Immature natural killer cell (primary cell): ENCODE data around the gene SHROOM3. TPM values are rescaled to one million over a fixed set of nuclear protein-coding genes. Genes with fewer than 3 reads are reported as not detected.
A peak's percentile ranks its signal among the peaks of the same experiment; 100 is the strongest.

Experiments used
- DNase-seq, 3 donors: peaks; one replicate each; pipeline ENCODE4 v3.0.0; 2022; ENCODE audit warnings: mixed read lengths in 1 of 3
- H3K27ac Mint-ChIP-seq, 6 donors: one replicate each; pipeline ENCODE4 v1.8.0; 2020; ENCODE audit warnings: mixed read lengths in 6 of 6, mild to moderate bottlenecking in 5 of 6, inconsistent platforms in 4 of 6, moderate library complexity in 3 of 6
- H3K27me3 Mint-ChIP-seq, 3 donors: one replicate each; pipeline ENCODE4 v1.8.0; 2020 to 2021; ENCODE audit warnings: low read depth in 3 of 3, mild to moderate bottlenecking in 3 of 3, mixed read lengths in 3 of 3, moderate library complexity in 3 of 3, inconsistent platforms in 1 of 3
- H3K36me3 Mint-ChIP-seq, 3 donors: one replicate each; pipeline ENCODE4 v1.8.0; 2020; ENCODE audit warnings: mixed read lengths in 3 of 3, inconsistent platforms in 2 of 3, mild to moderate bottlenecking in 2 of 3
- H3K4me1 Mint-ChIP-seq, 2 donors: one replicate each; pipeline ENCODE4 v1.8.0; 2020; ENCODE audit warnings: inconsistent platforms in 2 of 2, mild to moderate bottlenecking in 2 of 2, mixed read lengths in 2 of 2, moderate library complexity in 1 of 2
- H3K4me3 Mint-ChIP-seq, 5 donors: one replicate each; pipeline ENCODE4 v1.8.0; 2020; ENCODE audit warnings: mild to moderate bottlenecking in 5 of 5, mixed read lengths in 5 of 5, inconsistent platforms in 3 of 5, moderate library complexity in 3 of 5
- H3K9me3 Mint-ChIP-seq, 6 donors: one replicate each; pipeline ENCODE4 v1.8.0; 2020; ENCODE audit warnings: mild to moderate bottlenecking in 6 of 6, mixed read lengths in 6 of 6, inconsistent platforms in 4 of 6, moderate library complexity in 3 of 6
- polyA plus RNA-seq, 3 donors: library from polyadenylated mRNA; unstranded; fragments of 300-500 nt; fragmentation: Illumina TruSeq; gene quantifications; one replicate each; pipeline ENCODE4 v1.2.3, GENCODE V29; 2021

SHROOM3 gene
- polyA plus RNA-seq, 3 donors from 2014 or later, result not detected

DNA sequence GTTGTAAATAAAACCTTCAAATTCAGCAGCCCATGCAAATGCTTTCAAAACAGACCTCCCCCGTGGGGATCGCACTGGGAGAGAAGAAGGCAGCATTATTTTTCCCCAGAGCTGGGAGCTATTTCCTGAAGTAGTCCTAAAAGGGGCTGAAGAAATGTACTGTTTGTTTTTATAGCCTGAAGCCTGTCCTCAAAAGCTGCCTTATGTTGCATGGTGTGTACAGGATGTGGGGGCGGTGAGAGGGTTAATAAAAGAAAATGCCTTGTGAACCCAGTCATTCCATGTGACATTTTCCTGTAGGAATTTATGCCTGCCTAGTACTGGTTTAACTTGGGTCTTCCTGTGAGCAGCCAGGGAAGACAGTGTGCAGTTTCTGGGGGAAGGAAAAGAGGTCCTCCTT is 318.8 kb downstream of the SHROOM3 start:
- Mint-ChIP-seq H3K27ac (no peak overlapping the region), H3K4me3 (no peak overlapping the region), H3K27me3 (peaks cover 2 to 25% (median 4%) of the 10 kb centered on the region in 3 donors), H3K4me1 (no peaks in the 10 kb centered on the region), H3K9me3 (peaks cover 0 to 4% (median 0%) of the 10 kb centered on the region in 6 donors), H3K36me3 (no peaks in the 10 kb centered on the region)
- DNase-seq, result no peak

DNA sequence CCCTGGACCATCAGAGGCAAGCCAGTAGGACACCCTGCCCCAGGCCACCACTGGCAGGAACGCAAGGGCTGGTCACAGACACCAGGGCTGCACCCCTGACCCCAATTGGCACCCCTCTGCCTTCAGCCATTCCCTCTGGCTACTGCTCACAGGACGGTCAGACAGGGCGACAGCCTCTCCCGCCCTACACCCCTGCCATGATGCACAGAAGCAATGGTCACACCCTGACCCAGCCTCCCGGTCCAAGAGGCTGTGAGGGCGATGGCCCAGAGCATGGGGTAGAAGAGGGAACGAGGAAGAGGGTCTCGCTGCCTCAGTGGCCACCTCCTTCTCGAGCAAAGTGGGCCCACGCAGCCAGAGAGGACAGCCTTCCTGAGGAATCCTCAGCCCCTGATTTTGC is 319.4 kb downstream of the SHROOM3 start:
- no peak for DNase-seq
- peaks cover 2 to 21% (median 4%) of the 10 kb centered on the region in 3 donors for H3K27me3 Mint-ChIP-seq
- no peak overlapping the region for H3K4me3 Mint-ChIP-seq
- H3K9me3 Mint-ChIP-seq, result peaks cover 0 to 4% (median 0%) of the 10 kb centered on the region in 6 donors
- H3K36me3 Mint-ChIP-seq, result no peaks in the 10 kb centered on the region
- H3K4me1 Mint-ChIP-seq, result no peaks in the 10 kb centered on the region
- H3K27ac Mint-ChIP-seq, result no peak overlapping the region

DNA sequence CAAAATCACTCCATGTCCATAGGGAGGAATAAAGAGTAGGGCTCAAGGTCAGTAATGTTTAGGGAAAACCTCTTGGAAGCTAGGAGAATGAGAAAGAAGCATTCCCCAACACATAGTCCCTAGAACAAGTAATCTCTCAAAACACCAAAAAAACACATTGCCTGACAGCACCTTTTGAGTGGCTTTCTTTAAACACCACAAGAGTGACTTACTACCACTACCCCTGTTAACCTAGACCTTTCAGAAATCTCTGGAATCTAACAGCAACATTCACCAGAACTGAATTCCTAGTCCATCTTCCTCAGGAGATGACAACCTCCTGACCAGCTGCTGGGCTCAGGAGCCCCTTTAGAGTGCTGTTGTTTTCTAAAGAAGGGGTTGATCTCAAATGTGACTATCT is 320.7 kb downstream of the SHROOM3 start:
- Mint-ChIP-seq H3K36me3 (no peaks in the 10 kb centered on the region), H3K4me3 (no peak overlapping the region), H3K9me3 (peaks cover 0 to 4% (median 0%) of the 10 kb centered on the region in 6 donors), H3K27me3 (peaks cover 2 to 15% (median 3%) of the 10 kb centered on the region in 3 donors), H3K4me1 (no peaks in the 10 kb centered on the region), H3K27ac (no peak overlapping the region)
- DNase-seq, result no peak

DNA sequence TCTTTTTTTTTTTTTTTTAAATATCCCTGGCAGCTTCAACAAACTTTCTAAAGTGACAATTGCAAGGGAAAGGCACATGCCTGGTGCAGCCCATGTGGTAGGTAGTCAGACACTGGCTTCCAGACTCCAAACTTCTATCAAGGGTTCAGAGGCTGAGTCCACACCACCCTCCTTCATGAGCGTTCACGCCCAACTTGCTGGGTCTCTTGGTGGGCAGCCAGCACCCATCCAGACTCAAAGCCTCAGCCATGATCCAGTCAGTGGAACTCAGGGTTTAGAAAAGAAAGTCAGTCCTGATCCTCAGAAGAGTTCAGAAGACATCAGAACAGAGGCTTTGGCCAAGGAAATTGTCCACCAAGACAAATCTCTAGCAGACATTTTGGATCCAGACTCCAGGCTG is 321.4 kb downstream of the SHROOM3 start:
- Mint-ChIP-seq H3K27ac (no peak overlapping the region), H3K4me1 (no peaks in the 10 kb centered on the region), H3K9me3 (peaks cover 0 to 3% (median 0%) of the 10 kb centered on the region in 6 donors), H3K36me3 (no peaks in the 10 kb centered on the region), H3K27me3 (peaks cover 2 to 14% (median 3%) of the 10 kb centered on the region in 3 donors), H3K4me3 (no peak overlapping the region)
- DNase-seq, result no peak

DNA sequence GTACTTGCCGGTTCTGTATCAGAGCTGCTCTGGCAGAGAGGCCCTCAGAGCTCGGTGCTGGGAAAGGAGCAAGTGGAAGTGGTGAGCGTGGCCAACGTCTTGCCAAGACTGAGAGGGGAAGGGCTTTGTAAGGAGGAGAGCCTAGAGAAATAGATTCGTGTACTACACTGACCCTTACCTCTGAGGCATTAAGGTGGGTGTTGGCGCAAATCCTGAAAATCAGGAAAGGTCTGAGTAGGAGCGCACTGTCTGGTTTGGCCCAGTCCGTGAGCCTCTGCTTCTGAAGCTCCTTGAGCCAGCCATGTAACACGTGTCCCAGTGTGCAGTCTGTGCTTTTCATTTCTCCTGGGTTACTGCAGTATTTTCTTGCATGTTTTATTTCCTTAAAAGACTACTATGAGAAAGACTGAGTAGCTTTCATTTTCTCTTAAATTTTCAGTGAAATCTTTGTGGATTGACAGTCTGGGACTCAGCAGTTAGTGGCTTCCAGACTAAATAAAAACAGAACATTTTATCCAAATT is 322.4 kb downstream of the SHROOM3 start:
- DNase-seq, result no peak
- H3K27ac Mint-ChIP-seq, result no peak overlapping the region
- H3K9me3 Mint-ChIP-seq, result no peaks in the 10 kb centered on the region
- peaks cover 0 to 7% (median 2%) of the 10 kb centered on the region in 3 donors for H3K27me3 Mint-ChIP-seq
- H3K4me3 Mint-ChIP-seq, result no peak overlapping the region
- H3K36me3 Mint-ChIP-seq, result no peaks in the 10 kb centered on the region
- H3K4me1 Mint-ChIP-seq, result no peaks in the 10 kb centered on the region

DNA sequence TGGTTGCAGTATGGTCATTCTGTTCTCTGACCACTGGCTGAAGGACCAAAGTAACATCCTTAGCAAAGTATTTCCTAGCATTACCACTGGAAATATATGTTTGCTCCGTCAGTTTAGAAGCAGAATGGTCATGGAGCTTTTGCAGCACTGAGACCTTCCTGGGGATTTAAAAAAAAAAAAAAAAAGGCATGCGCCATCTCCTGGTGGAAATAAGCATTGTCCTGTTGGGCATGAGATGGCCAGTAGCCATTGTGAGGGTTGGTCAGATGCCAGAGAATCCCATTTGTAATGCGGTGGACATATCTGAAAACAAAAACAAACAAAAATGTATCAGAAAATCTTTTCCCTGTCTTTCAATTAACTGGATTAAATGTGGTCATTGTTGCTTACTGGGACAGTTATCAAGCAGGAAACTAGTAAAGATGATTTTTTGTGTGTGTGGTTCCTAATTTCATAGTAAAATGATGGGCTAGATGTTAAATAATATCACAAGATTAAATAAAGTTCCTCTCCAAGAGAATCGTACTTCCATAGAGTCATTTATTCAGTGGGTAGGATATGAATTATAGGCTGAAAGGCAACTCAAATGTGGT is 323.4 kb downstream of the SHROOM3 start:
- peak in 2 of 3 donors; percentile 3 to 19 for DNase-seq
- peaks cover 0 to 5% (median 0%) of the 10 kb centered on the region in 3 donors for H3K27me3 Mint-ChIP-seq
- no peak overlapping the region for H3K4me3 Mint-ChIP-seq
- no peaks in the 10 kb centered on the region for H3K4me1 Mint-ChIP-seq
- H3K9me3 Mint-ChIP-seq, result no peaks in the 10 kb centered on the region
- no peaks in the 10 kb centered on the region for H3K36me3 Mint-ChIP-seq
- H3K27ac Mint-ChIP-seq, result no peak overlapping the region

DNA sequence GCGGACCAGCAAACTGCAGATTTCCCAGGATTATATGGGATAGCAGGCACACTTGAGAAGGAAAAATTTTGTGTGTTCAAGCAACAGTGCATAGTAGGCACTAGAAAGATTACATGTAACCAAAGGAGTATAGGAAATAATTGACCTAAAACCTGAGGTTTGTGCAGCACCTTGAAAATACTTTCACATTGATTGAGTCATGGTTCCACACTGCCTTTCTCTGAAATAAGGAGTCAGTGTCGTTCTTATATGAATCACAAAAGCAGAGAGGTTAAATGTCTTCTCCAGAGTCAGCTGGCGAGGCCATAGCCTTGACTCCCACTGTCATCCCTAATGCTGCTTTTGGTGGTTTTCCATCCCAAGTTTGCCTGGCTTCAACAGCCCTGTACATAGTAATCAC is 324.0 kb downstream of the SHROOM3 start:
- Mint-ChIP-seq H3K4me1 (no peaks in the 10 kb centered on the region), H3K27ac (no peak overlapping the region), H3K4me3 (no peak overlapping the region), H3K36me3 (no peaks in the 10 kb centered on the region), H3K27me3 (peaks cover 0 to 2% (median 0%) of the 10 kb centered on the region in 3 donors), H3K9me3 (no peaks in the 10 kb centered on the region)
- no peak for DNase-seq

DNA sequence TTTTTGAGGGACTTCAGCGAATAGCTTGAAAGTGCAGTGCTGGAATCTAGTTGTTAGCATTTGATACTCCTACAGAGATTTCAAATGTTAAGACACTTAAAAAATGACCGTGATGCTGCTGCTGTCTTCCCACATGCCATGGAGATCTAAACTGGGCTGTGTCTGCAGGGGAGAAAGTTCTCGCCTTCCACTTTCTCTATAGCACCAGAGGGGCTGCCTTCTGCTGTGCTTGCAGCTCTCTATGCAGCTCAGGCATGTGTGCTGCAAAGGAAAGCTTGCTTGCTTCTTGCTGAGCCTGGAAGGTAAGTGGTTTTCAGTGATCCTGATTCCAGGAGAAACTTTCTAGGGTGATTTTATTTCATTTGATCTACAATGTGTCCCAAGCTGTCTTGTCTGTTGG is 325.2 kb downstream of the SHROOM3 start:
- no peaks in the 10 kb centered on the region for H3K4me1 Mint-ChIP-seq
- no peaks in the 10 kb centered on the region for H3K9me3 Mint-ChIP-seq
- no peak overlapping the region for H3K27ac Mint-ChIP-seq
- DNase-seq, result no peak
- H3K27me3 Mint-ChIP-seq, result no peaks in the 10 kb centered on the region
- H3K36me3 Mint-ChIP-seq, result no peaks in the 10 kb centered on the region
- H3K4me3 Mint-ChIP-seq, result no peak overlapping the region

DNA sequence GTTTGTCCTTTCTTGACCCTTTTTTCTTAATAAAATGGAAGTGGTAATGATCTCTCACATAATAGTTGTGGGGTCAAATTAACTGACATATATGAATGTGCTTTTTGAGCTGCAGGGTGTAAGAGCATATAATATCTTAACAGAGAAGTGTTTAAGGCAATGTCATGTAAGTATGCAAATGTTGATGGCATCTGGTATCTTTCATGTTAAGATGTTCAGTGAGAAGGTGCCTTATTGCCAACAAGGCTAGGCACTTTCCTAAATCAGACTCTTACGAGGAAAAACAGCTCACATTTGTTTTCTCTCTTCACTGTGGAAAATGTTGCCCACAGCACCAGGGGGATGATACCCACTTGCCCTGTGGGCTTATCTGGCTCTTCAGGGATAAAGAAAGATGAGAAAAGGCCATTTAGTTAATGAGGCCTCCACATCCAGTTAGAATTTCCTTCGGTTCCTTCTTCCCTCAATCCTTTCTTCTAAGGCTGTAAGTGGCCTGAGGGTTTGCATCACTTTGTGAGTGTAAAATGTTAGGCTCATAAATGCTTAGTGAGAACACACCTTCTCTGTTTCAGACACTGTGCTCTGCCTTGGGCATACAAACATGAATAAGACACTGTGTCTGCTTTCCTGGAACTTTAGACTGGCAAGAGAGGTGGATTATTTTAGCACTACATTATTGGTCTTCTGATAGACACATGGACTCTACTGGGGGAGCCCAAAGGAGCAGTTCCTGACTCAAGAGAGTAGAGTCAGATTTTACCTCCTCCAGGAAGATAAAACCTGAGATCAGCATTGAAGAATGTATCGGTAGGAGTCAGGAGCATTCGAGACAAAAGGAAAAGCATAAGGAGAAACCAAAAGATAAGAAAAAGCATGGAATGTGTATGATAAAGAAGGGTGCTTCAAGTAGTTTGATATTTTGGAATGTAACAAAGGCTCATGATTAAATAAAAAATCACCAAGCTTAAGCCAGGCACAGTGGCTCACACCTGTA is 327.4 kb downstream of the SHROOM3 start:
- Mint-ChIP-seq H3K27ac (no peak overlapping the region), H3K27me3 (no peaks in the 10 kb centered on the region), H3K36me3 (no peaks in the 10 kb centered on the region), H3K4me3 (no peak overlapping the region), H3K4me1 (no peaks in the 10 kb centered on the region), H3K9me3 (no peaks in the 10 kb centered on the region)
- DNase-seq, result no peak

DNA sequence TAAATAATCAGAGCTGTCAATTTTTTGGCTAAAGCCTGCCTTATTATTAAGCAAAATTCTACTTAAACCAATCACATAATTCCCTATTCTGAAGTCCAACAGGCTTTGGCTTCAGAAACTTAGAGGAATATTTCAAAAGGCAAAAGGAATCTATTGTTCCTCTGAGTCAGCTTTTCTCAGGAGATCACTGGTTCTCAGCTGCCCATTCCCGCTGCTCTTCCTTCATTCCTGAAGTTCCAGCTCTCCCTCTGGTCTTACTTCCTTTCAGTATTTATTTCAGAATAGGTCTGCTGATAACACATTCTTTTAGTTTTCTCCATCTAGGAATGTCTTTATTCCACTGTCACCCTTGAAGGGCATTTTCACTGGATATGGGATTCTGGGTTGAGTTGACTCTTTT is 329.2 kb downstream of the SHROOM3 start:
- DNase-seq, result no peak
- H3K4me1 Mint-ChIP-seq, result no peaks in the 10 kb centered on the region

DNA sequence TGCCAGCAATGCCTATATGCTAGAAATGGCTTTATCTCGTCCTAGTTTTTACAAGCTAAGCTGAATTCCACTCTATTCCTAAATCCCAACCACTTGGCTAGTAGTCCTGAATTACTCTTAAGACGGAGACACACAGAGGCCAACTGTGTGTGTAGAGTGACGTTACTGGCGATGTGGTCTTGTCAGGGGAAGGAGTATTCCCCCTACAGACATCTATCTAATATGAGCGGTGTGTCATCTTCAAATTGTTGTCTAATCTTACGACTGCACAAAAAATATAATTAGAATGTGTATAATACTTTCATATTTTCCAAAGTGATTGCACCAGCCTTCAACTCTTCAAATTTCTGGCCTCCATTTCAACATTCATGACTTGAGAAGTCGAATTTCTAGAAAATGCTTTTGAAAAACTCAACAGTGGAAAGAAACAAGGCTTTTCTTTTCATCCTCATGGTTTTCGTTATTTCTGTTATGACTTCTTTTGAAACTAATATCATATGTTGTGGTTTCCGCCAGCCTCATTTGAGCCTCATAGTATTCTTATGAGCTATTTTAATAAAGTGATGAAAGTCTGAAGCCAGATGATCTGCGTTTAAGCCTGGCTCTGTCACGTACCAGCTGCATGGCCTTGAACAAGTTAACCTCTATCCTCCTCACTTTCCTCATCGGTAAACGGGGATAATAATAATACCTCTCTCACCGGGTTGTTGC is 330.6 kb downstream of the SHROOM3 start:
- Mint-ChIP-seq H3K4me1 (no peaks in the 10 kb centered on the region), H3K27me3 (peaks cover under 1 to 3% (median 3%) of the 10 kb centered on the region in 3 donors), H3K4me3 (no peak overlapping the region), H3K9me3 (no peaks in the 10 kb centered on the region), H3K27ac (no peak overlapping the region), H3K36me3 (no peaks in the 10 kb centered on the region)
- no peak for DNase-seq

More for the DNA sequence above, 329.2 kb downstream of the SHROOM3 start:
- Mint-ChIP-seq H3K9me3 (no peaks in the 10 kb centered on the region), H3K27me3 (peaks cover 0 to 3% (median 0%) of the 10 kb centered on the region in 3 donors), H3K36me3 (no peaks in the 10 kb centered on the region), H3K4me3 (no peak overlapping the region), H3K27ac (no peak overlapping the region)

DNA sequence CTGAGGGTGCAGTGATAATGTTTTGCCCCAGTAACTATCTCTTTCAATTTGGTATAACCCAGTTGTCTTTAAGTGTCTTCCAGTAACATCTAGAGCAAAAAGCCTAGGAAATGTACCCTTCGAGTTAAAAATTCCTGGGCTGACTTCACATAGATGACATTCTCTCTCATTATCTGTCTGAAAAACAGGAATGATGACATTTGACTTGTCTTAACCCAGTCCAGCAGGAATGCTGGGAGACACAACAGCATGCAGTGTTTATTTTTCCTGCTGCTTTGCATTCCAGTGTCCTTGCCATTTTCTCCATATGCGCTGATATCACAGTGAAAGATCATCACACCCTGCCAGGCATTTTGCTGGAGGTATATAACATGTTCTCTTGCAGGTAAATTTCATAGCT is 333.0 kb downstream of the SHROOM3 start:
- no peak for DNase-seq
- Mint-ChIP-seq H3K36me3 (no peaks in the 10 kb centered on the region), H3K4me1 (no peaks in the 10 kb centered on the region)

DNA sequence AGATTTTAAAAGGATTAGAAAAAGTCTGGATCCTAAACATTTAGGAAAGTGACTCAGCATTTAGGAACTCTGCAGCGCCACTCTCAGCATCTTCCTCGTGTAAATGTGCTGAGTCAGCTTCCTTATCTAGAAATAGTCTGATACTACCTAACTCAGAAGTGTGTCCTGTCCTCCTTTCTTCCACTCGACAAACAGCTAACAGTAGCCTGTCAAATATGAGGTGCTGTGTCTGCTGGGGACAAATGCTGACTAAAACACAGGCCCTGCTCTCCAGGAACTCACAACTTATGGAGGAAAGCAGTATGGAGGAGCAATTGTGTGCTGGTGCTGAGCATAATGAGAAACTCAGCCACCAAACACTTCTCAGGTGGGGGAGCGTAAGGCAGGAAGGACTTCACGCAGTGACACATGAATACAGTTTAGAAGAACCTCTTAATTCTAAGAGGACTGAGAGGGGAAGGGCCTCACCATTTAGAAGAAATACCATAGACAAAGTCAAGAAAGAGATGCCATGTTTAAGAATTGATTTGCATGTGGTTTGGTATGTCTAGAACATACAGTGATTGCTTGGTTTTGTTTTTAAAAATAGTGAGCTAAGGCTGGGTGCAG is 337.6 kb downstream of the SHROOM3 start:
- H3K4me3 Mint-ChIP-seq, result no peak overlapping the region
- no peaks in the 10 kb centered on the region for H3K36me3 Mint-ChIP-seq

More for the DNA sequence above, 333.0 kb downstream of the SHROOM3 start:
- H3K27me3 Mint-ChIP-seq, result peaks cover 1 to 3% (median 3%) of the 10 kb centered on the region in 3 donors
- no peak overlapping the region for H3K27ac Mint-ChIP-seq
- H3K9me3 Mint-ChIP-seq, result no peaks in the 10 kb centered on the region
- H3K4me3 Mint-ChIP-seq, result no peak overlapping the region

More for the DNA sequence above, 337.6 kb downstream of the SHROOM3 start:
- no peak for DNase-seq
- Mint-ChIP-seq H3K4me1 (no peaks in the 10 kb centered on the region), H3K9me3 (peaks cover 0 to 3% (median 0%) of the 10 kb centered on the region in 6 donors), H3K27ac (no peak overlapping the region), H3K27me3 (peaks cover 1 to 3% (median 3%) of the 10 kb centered on the region in 3 donors)
